Kidney (tissue), 14 donors: ENCODE measurements around the gene RAP1GAP2. TPM values are rescaled to one million over a fixed set of nuclear protein-coding genes. Genes with fewer than 3 reads are reported as not detected.

Experiments
- DNase-seq, 5 donors: peaks; one replicate each; pipeline ENCODE4 v3.0.0-alpha.2; 2013 to 2020
- FAIRE-seq: peaks from 2 replicates; lab custom pipeline; 2012; peaks lifted over from hg19 to GRCh38; lab: Jason Lieb, UNC
- H3K27ac ChIP-seq, 2 donors: one replicate each; pipeline ENCODE4 v1.7.0; 2013; ENCODE audit warnings: low read depth in 2 of 2, low read length in 2 of 2, inconsistent platforms in 1 of 2
- H3K27me3 ChIP-seq: one replicate; pipeline ENCODE4 v1.7.1; 2013; ENCODE audit warnings: low read length, inconsistent platforms; ENCODE audit not compliant: control insufficient read depth, insufficient read depth
- H3K36me3 ChIP-seq, 3 donors: one replicate each; pipeline versions ENCODE4 v1.7.0 to v1.7.1; 2013; ENCODE audit warnings: low read length in 3 of 3, control low read depth in 1 of 3, inconsistent platforms in 1 of 3; ENCODE audit not compliant: insufficient read depth in 3 of 3, control insufficient read depth in 2 of 3
- H3K4me1 ChIP-seq, 3 donors: one replicate each; pipeline versions ENCODE4 v1.7.0 to v1.7.1; 2013; ENCODE audit warnings: low read length in 3 of 3, inconsistent platforms in 1 of 3, low read depth in 1 of 3; ENCODE audit not compliant: control insufficient read depth in 2 of 3, insufficient read depth in 2 of 3
- H3K4me3 ChIP-seq, 3 donors: one replicate each; pipeline versions ENCODE4 v1.7.0 to v1.8.1; 2013; ENCODE audit warnings: low read length in 3 of 3, control low read depth in 1 of 3, inconsistent platforms in 1 of 3
- H3K9ac ChIP-seq, 3 donors: one replicate each; pipeline versions ENCODE4 v1.7.0 to v1.7.1; 2013; ENCODE audit warnings: low read length in 3 of 3, control low read depth in 1 of 3, inconsistent platforms in 1 of 3
- H3K9me3 ChIP-seq, 3 donors: one replicate each; pipeline versions ENCODE4 v1.7.0 to v1.7.1; 2013; ENCODE audit warnings: low read length in 3 of 3, control low read depth in 1 of 3, inconsistent platforms in 1 of 3; ENCODE audit not compliant: control insufficient read depth in 2 of 3, insufficient read depth in 1 of 3
- CTCF ChIP-seq: IDR thresholded peaks from 3 replicates; pipeline ENCODE4 v1.5.1; 2012; ENCODE audit warnings: mild to moderate bottlenecking, moderate library complexity, borderline replicate concordance; ENCODE audit not compliant: insufficient read depth; ENCODE audit errors: extremely low read depth
- intact Hi-C: fragments of 100-400 bp; cut with DNase I; formaldehyde crosslinking; loops from one replicate; pipeline ENCODE4 v1.11.1; 2022
- polyA plus RNA-seq: library from polyadenylated mRNA; stranded (reverse); fragments of 350-450 nt; fragmentation: Illumina TruSeq; extraction: RNeasy Lipid Tissue Mini Kit (QIAGEN cat#74804); gene quantifications from one replicate; pipeline ENCODE4 v1.2.3, GENCODE V29; 2014; ENCODE audit warnings: low read depth, low replicate concordance; ENCODE audit not compliant: insufficient read depth
- total RNA-seq: library from RNA; stranded (reverse); fragmentation: NEBNext Ultra II Directional; extraction: Animal tissue kit (Norgen Biotek cat#: 25700); gene quantifications from one replicate; pipeline ENCODE4 v1.2.1, GENCODE V29; 2021
- donor health status: control.
- donor health status: control.
- donor health status: control.
- donor health status: control.
- donor health status: control.
- donor health status: DM: yes; HTN: yes; CAD: no.
- donor health status: Normal renal cell carcinoma (clear cell type).

RAP1GAP2 gene
- total and polyA plus RNA-seq, 2 donors from 2014 or later = 6.8 to 46.2 TPM

- DNase-seq (no peak), FAIRE-seq (no peak)
- intact Hi-C loops = loop anchor here (10.0 kb wide), 1 partner anchor 195 kb away; no protein-coding TSS in a partner anchor
- H3K27me3 ChIP-seq = no peaks in the 10 kb centered on the region
- H3K27ac ChIP-seq = no peak overlapping the region
- no peaks in the 10 kb centered on the region for H3K4me1 ChIP-seq
- H3K9me3 ChIP-seq = no peaks in the 10 kb centered on the region
- no peaks in the 10 kb centered on the region for H3K36me3 ChIP-seq
- H3K9ac ChIP-seq = no peak overlapping the region
- no peak overlapping the region for H3K4me3 ChIP-seq
- TF ChIP-seq CTCF = no peak
Observed at GRCh38 chr17:2819921-2820501, 23.8 kb downstream of the RAP1GAP2 start.

GRCh38 chr17:2821868-2822267 is 25.6 kb downstream of the RAP1GAP2 start:
- TF ChIP-seq CTCF = no peak
- FAIRE-seq (no peak), DNase-seq (no peak)
- H3K27ac ChIP-seq = no peak overlapping the region
- no peaks in the 10 kb centered on the region for H3K9me3 ChIP-seq
- no peaks in the 10 kb centered on the region for H3K27me3 ChIP-seq
- no peak overlapping the region for H3K4me3 ChIP-seq
- H3K36me3 ChIP-seq = no peaks in the 10 kb centered on the region
- intact Hi-C loops = loop anchor here (10.0 kb wide), 1 partner anchor 193 kb away; no protein-coding TSS in a partner anchor
- no peaks in the 10 kb centered on the region for H3K4me1 ChIP-seq
- H3K9ac ChIP-seq = no peak overlapping the region

- Histone ChIP-seq H3K4me3 (no peak overlapping the region), H3K27me3 (no peaks in the 10 kb centered on the region), H3K4me1 (no peaks in the 10 kb centered on the region), H3K36me3 (no peaks in the 10 kb centered on the region), H3K9me3 (no peaks in the 10 kb centered on the region), H3K9ac (no peak overlapping the region), H3K27ac (no peak overlapping the region)
- no peak for TF ChIP-seq CTCF
- FAIRE-seq (no peak), DNase-seq (no peak)
- intact Hi-C loops = loop anchor here (10.0 kb wide), 1 partner anchor 192 kb away; no protein-coding TSS in a partner anchor
Observed at GRCh38 chr17:2822358-2822757, 26.1 kb downstream of the RAP1GAP2 start.
